K562 (cell line): ENCODE data around the gene ANK3. TPM values are rescaled to one million over a fixed set of nuclear protein-coding genes. Genes with fewer than 3 reads are reported as not detected.

Experiments used
- ATF1 ChIP-seq, 2 experiments: fragments of 450-650 bp in 1 of 2; IDR thresholded peaks; 2 replicates each; pipeline ENCODE4 v1.6.1; 2016; ENCODE audit warnings: missing compliant biosample characterization in 1 of 2, missing genetic modification characterization in 1 of 2
- ATF6 ChIP-seq: sonication (generic); formaldehyde crosslinking; IDR thresholded peaks from 2 replicates; pipeline ENCODE4 v1.4.0; 2020; ENCODE audit warnings: mild to moderate bottlenecking, missing genetic modification reagents
- ATF7 ChIP-seq: fragments of 450-650 bp; IDR thresholded peaks from 2 replicates; pipeline ENCODE4 v1.7.1; 2014; ENCODE audit warnings: mild to moderate bottlenecking, moderate library complexity
- CREM ChIP-seq: IDR thresholded peaks from 2 replicates; pipeline ENCODE4 v1.6.1; 2014; ENCODE audit warnings: antibody characterized with exemption, low read depth
- CXXC5 ChIP-seq: fragments of 250-450 bp; sonication (Bioruptor Pico); IDR thresholded peaks from 2 replicates; pipeline ENCODE4 v1.8.0; 2022; ENCODE audit warnings: inconsistent platforms, mild to moderate bottlenecking, moderate library complexity
- ELF1 ChIP-seq: fragments of 200-800 bp; sonication (Bioruptor generic); IDR thresholded peaks from 2 replicates; pipeline ENCODE4 v1.6.1; 2016; ENCODE audit warnings: missing genetic modification characterization, missing compliant biosample characterization
- EP300 ChIP-seq: IDR thresholded peaks from 2 replicates; pipeline ENCODE4 v1.6.1; 2012; ENCODE audit warnings: low read length, improper control_type of control experiment
- ETV1 ChIP-seq: fragments of 450-650 bp; conservative IDR thresholded peaks from 2 replicates; pipeline ENCODE4 v1.6.1; 2016; ENCODE audit warnings: missing genetic modification characterization, control low read depth, low read depth, missing compliant biosample characterization
- FOSL1 ChIP-seq: fragments of 200-800 bp; sonication (Bioruptor generic); conservative IDR thresholded peaks from 2 replicates; pipeline ENCODE4 v1.6.1; 2016; ENCODE audit warnings: missing genetic modification characterization, missing compliant biosample characterization
- HDAC1 ChIP-seq, 2 experiments: fragments of 450-650 bp; IDR thresholded peaks; 2 replicates each; pipeline ENCODE4 v1.6.1; 2016 to 2017; ENCODE audit warnings: inconsistent platforms in 1 of 2, mild to moderate bottlenecking in 1 of 2, moderate library complexity in 1 of 2
- HDGF ChIP-seq: fragments of 450-650 bp; IDR thresholded peaks from 2 replicates; pipeline ENCODE4 v1.6.1; 2016
- MEF2D ChIP-seq: conservative IDR thresholded peaks from 2 replicates; pipeline ENCODE4 v1.6.1; 2016; ENCODE audit warnings: low read depth, missing genetic modification characterization, missing compliant biosample characterization
- NCOR1 ChIP-seq: fragments of 450-650 bp; IDR thresholded peaks from 2 replicates; pipeline ENCODE4 v1.6.1; 2016; ENCODE audit warnings: mild to moderate bottlenecking, moderate library complexity
- NFATC3 ChIP-seq: fragments of 450-650 bp; IDR thresholded peaks from 2 replicates; pipeline ENCODE4 v1.6.1; 2017; ENCODE audit warnings: mild to moderate bottlenecking
- PHB ChIP-seq: fragments of 250-450 bp; sonication (Bioruptor Pico); IDR thresholded peaks from 2 replicates; pipeline ENCODE4 v1.5.0; 2021
- PKNOX1 ChIP-seq: fragments of 450-650 bp; IDR thresholded peaks from 2 replicates; pipeline ENCODE4 v1.6.1; 2016
- SOX6 ChIP-seq: fragments of 450-650 bp; IDR thresholded peaks from 2 replicates; pipeline ENCODE4 v1.6.1; 2014; ENCODE audit warnings: mild to moderate bottlenecking
- SPI1 ChIP-seq: IDR thresholded peaks from 2 replicates; pipeline ENCODE4 v1.6.1; 2011; ENCODE audit warnings: low read depth, low read length, control low read depth, borderline replicate concordance
- TBL1XR1 ChIP-seq, 2 experiments: IDR thresholded peaks; 2 replicates each; pipeline ENCODE4 v1.6.1; 2012; ENCODE audit warnings: improper control_type of control experiment in 2 of 2, low read length in 2 of 2, mild to moderate bottlenecking in 1 of 2
- TGIF2 ChIP-seq: sonication (generic); formaldehyde crosslinking; IDR thresholded peaks from 2 replicates; pipeline ENCODE4 v1.8.1; 2022; ENCODE audit warnings: mild to moderate bottlenecking, missing genetic modification reagents, moderate library complexity
- YY1 ChIP-seq, 3 experiments: IDR thresholded peaks; 2 replicates each; pipeline ENCODE4 v1.6.1; 2011; ENCODE audit warnings: low read length in 2 of 3, mild to moderate bottlenecking in 2 of 3, moderate library complexity in 2 of 3, borderline replicate concordance in 1 of 3, control low read depth in 1 of 3, low read depth in 1 of 3; ENCODE audit not compliant: insufficient read depth in 3 of 3, insufficient replicate concordance in 2 of 3, control insufficient read depth in 1 of 3, insufficient read length in 1 of 3; ENCODE audit errors: extremely low read depth in 1 of 3
- ZC3H8 ChIP-seq: fragments of 450-650 bp; IDR thresholded peaks from 2 replicates; pipeline ENCODE4 v1.6.1; 2017
- ZNF277 ChIP-seq: fragments of 250-450 bp; sonication (Bioruptor Pico); IDR thresholded peaks from 2 replicates; pipeline ENCODE4 v1.8.0; 2022; ENCODE audit warnings: inconsistent platforms, mild to moderate bottlenecking, moderate library complexity, borderline replicate concordance
- ZNF444 ChIP-seq: fragments of 250-450 bp; sonication (Bioruptor Pico); IDR thresholded peaks from 2 replicates; pipeline ENCODE4 v1.4.0; 2020; ENCODE audit warnings: mild to moderate bottlenecking, moderate library complexity
- ZNF589 ChIP-seq: fragments of 200-800 bp; sonication (Bioruptor generic); IDR thresholded peaks from 2 replicates; pipeline ENCODE4 v1.6.1; 2016; ENCODE audit warnings: low read depth, missing genetic modification characterization, missing compliant biosample characterization
- polyA plus RNA-seq, 8 experiments: library from polyadenylated mRNA; depleted of rRNA in 4 of 8; stranded (reverse) in 5 of 8; unstranded in 3 of 8; fragments of >200 nt; fragmentation: Nextera tagmentation in 2 of 8; fragmentation: Illumina TruSeq in 1 of 8; extraction: Ambion mirVana in 2 of 8; extraction: Trizol in 1 of 8; gene quantifications; 2 replicates each; pipeline versions ENCODE4 v1.2.1 to v1.2.3, GENCODE V29; 2011 to 2014; ENCODE audit warnings: inconsistent platforms in 1 of 8, missing spikeins in 1 of 8
- total RNA-seq, 7 experiments: library from RNA; depleted of rRNA in 6 of 7; stranded (reverse); fragments of >200 nt in 6 of 7; fragmentation: Illumina TruSeq in 2 of 7; extraction: Trizol in 2 of 7; gene quantifications; 2 replicates each; pipeline versions ENCODE4 v1.2.1 to v1.2.3, GENCODE V29; 2011 to 2021; ENCODE audit warnings: low replicate concordance in 1 of 7

Gene ANK3
- total and polyA plus RNA-seq, 9 of the 15 experiments (the other 6 are each of a cell fraction or from before 2014, with no cell fraction given): 10.0 to 32.3 (median 17.9) TPM

- TF ChIP-seq ELF1 (tag): peak; percentile 96
- TF ChIP-seq ATF7: peak; percentile 63
- TF ChIP-seq ETV1 (tag): peak; percentile 76
- no peak for TF ChIP-seq YY1 (IDR thresholded peaks at IDR 0.05; ENCODE audit: borderline replicate concordance in 1 of 3, control insufficient read depth in 1 of 3, extremely low read depth in 1 of 3, insufficient read depth in 3 of 3, insufficient read length in 1 of 3, insufficient replicate concordance in 2 of 3, low read depth in 1 of 3, low read length in 2 of 3)
- 0 out of 2 replicates have a peak, but pooled peaks have one; percentile 10 for TF ChIP-seq SPI1
- TF ChIP-seq NFATC3: no peak; the same call in none of the 2 replicates
- no peak for TF ChIP-seq PHB (CRISPR knock-in tag)
- TF ChIP-seq TBL1XR1 (IDR thresholded peaks at IDR 0.05; ENCODE audit: low read length in 2 of 2): 0 out of 4 replicates have a peak, but pooled peaks of 1 of the 2 experiments have one; percentile 14
- TF ChIP-seq PKNOX1: no peak
- 0 out of 2 replicates have a peak, but pooled peaks have one; percentile 21 for TF ChIP-seq MEF2D
- TF ChIP-seq ZNF589 (CRISPR knock-in tag): no peak
- no peak for TF ChIP-seq ATF6 (CRISPR knock-in tag)
- 0 out of 2 replicates have a peak, but pooled peaks have one; percentile 16 for TF ChIP-seq SOX6
- no peak for TF ChIP-seq TGIF2 (CRISPR knock-in tag)
- TF ChIP-seq CXXC5 (CRISPR knock-in tag): 0 out of 2 replicates have a peak, but pooled peaks have one; percentile 13
- peak in 1 of 2 experiments; percentile 32; a peak in 1 of 4 replicates for TF ChIP-seq HDAC1 (IDR thresholded peaks at IDR 0.05)
- TF ChIP-seq ATF1 (CRISPR knock-in tag; IDR thresholded peaks at IDR 0.05): no peak
- peak; percentile 38 for TF ChIP-seq ATF1 (tag; IDR thresholded peaks at IDR 0.05)
- TF ChIP-seq NCOR1: peak; percentile 44; the same call in 1 of the 2 replicates
- no peak for TF ChIP-seq ZC3H8
- no peak for TF ChIP-seq ZNF444 (CRISPR knock-in tag)
- TF ChIP-seq EP300: peak; percentile 84
- TF ChIP-seq ZNF277 (CRISPR knock-in tag): no peak
- TF ChIP-seq CREM: peak; percentile 33; the same call in 1 of the 2 replicates
- peak; percentile 99 for TF ChIP-seq FOSL1 (tag)
- no peak for TF ChIP-seq HDGF
Observed at GRCh38 chr10:60314069-60314940, 75.4 kb downstream of the ANK3 start (continued).
